H1 (cell line): ENCODE data around the gene SEMA6A. TPM values are rescaled to one million over a fixed set of nuclear protein-coding genes. Genes with fewer than 3 reads are reported as not detected.

Experiments used
- CTCF ChIA-PET: fragments of 300-600 bp; sonication (Branson Sonifier 250); formaldehyde crosslinking; loops from one replicate; lab custom pipeline; 2021; ENCODE audit not compliant: partially characterized antibody; lab: Charles Lee
- POLR2A ChIA-PET: fragments of 300-600 bp; sonication (Branson Sonifier 250); formaldehyde crosslinking; loops from one replicate; lab custom pipeline; 2021; ENCODE audit warnings: inconsistent platforms; ENCODE audit not compliant: partially characterized antibody; lab: Charles Lee
- DNase-seq, 2 experiments: peaks; one replicate each; pipeline versions ENCODE4 v3.0.0 to v3.0.0-alpha.2; 2010 to 2022; ENCODE audit warnings: low spot score in 2 of 2, low read depth in 1 of 2, mixed read lengths in 1 of 2
- FAIRE-seq: peaks from 2 replicates; lab custom pipeline; 2011; peaks lifted over from hg19 to GRCh38; lab: Jason Lieb, UNC
- H2AFZ ChIP-seq: 2 replicates; pipeline ENCODE4 v1.8.1; 2012; ENCODE audit warnings: low read length, inconsistent platforms
- H2AK5ac ChIP-seq: 2 replicates; pipeline ENCODE4 v1.6.1; 2013; ENCODE audit warnings: low read depth, low read length
- H2BK120ac ChIP-seq: replicated peaks from 2 replicates; pipeline ENCODE3; 2013; ENCODE audit warnings: low read depth, low read length, inconsistent platforms
- H2BK12ac ChIP-seq: 2 replicates; pipeline ENCODE4 v1.6.1; 2013; ENCODE audit warnings: low read depth, low read length
- H2BK15ac ChIP-seq: 2 replicates; pipeline ENCODE4 v1.6.1; 2013; ENCODE audit warnings: low read length
- H2BK20ac ChIP-seq: 2 replicates; pipeline ENCODE4 v1.6.1; 2013; ENCODE audit warnings: low read length
- H2BK5ac ChIP-seq: 2 replicates; pipeline ENCODE4 v1.6.1; 2013; ENCODE audit warnings: low read depth, low read length
- H3K14ac ChIP-seq: 2 replicates; pipeline ENCODE4 v1.6.1; 2013; ENCODE audit warnings: inconsistent platforms; ENCODE audit not compliant: insufficient read length
- H3K18ac ChIP-seq: 2 replicates; pipeline ENCODE4 v1.6.1; 2013; ENCODE audit warnings: low read length; ENCODE audit errors: extremely low read depth
- H3K23ac ChIP-seq: 2 replicates; pipeline ENCODE4 v1.6.1; 2013; ENCODE audit warnings: inconsistent platforms; ENCODE audit not compliant: insufficient read length
- H3K23me2 ChIP-seq: 2 replicates; pipeline ENCODE4 v1.6.1; 2013; ENCODE audit warnings: low read depth, low read length
- H3K27ac ChIP-seq: 2 replicates; pipeline ENCODE4 v1.6.1; 2011; ENCODE audit warnings: low read depth, low read length, inconsistent platforms
- H3K27me3 ChIP-seq, 4 experiments: replicated peaks in 1 of 4; 1 replicate in 1 of 4; 2 replicates in 3 of 4; pipeline versions ENCODE4 v1.6.1 to v1.8.1; 2011 to 2013; ENCODE audit warnings: low read length in 3 of 4, mild to moderate bottlenecking in 3 of 4, inconsistent platforms in 2 of 4, mixed read lengths in 2 of 4, moderate library complexity in 1 of 4; ENCODE audit not compliant: control insufficient read depth in 3 of 4, insufficient read depth in 3 of 4; ENCODE audit errors: extremely low read depth in 1 of 4
- H3K36me3 ChIP-seq, 4 experiments: 2 replicates each; pipeline versions ENCODE4 v1.6.1 to v1.8.1; 2011 to 2013; ENCODE audit warnings: mild to moderate bottlenecking in 4 of 4, low read length in 3 of 4, moderate library complexity in 2 of 4, control low read depth in 1 of 4, inconsistent platforms in 1 of 4; ENCODE audit not compliant: insufficient read depth in 4 of 4, control insufficient read depth in 2 of 4
- H3K4ac ChIP-seq: replicated peaks from 2 replicates; pipeline ENCODE3; 2013; ENCODE audit warnings: low read length, low read depth, mixed read lengths, inconsistent platforms; ENCODE audit not compliant: insufficient read length
- H3K4me1 ChIP-seq, 4 experiments: replicated peaks in 1 of 4; 1 replicate in 1 of 4; 2 replicates in 3 of 4; pipeline versions ENCODE4 v1.6.1 to v1.8.1; 2011 to 2013; ENCODE audit warnings: low read length in 3 of 4, inconsistent platforms in 2 of 4, mixed read lengths in 1 of 4; ENCODE audit not compliant: insufficient read depth in 4 of 4, control insufficient read depth in 3 of 4
- H3K4me2 ChIP-seq, 2 experiments: 2 replicates each; pipeline versions ENCODE4 v1.6.1 to v1.8.1; 2011 to 2013; ENCODE audit warnings: low read depth in 2 of 2, low read length in 2 of 2, control low read depth in 1 of 2, inconsistent platforms in 1 of 2, mild to moderate bottlenecking in 1 of 2; ENCODE audit not compliant: insufficient read depth in 1 of 2
- H3K4me3 ChIP-seq, 4 experiments: fragments of 200-600, 300-600 bp in 1 of 4; sonication (generic), shearing (Covaris generic), sonication (Bioruptor Twin) in 1 of 4; 2 replicates each; pipeline versions ENCODE4 v1.5.1 to v1.8.1; 2011 to 2016; ENCODE audit warnings: low read length in 4 of 4, low read depth in 3 of 4, control low read depth in 2 of 4, inconsistent platforms in 2 of 4, mild to moderate bottlenecking in 2 of 4, mixed read lengths in 1 of 4, moderate library complexity in 1 of 4; ENCODE audit not compliant: insufficient read depth in 2 of 4; ENCODE audit errors: extremely low read depth in 1 of 4
- H3K56ac ChIP-seq: replicated peaks from 2 replicates; pipeline ENCODE3; 2013; ENCODE audit warnings: low read depth, mild to moderate bottlenecking, mixed read lengths, low read length, inconsistent platforms; ENCODE audit not compliant: insufficient read length
- H3K79me1 ChIP-seq: 2 replicates; pipeline ENCODE4 v1.6.1; 2013; ENCODE audit warnings: low read depth, low read length, control low read depth
- H3K79me2 ChIP-seq, 2 experiments: 2 replicates each; pipeline versions ENCODE4 v1.6.1 to v1.8.1; 2012 to 2013; ENCODE audit warnings: low read length in 2 of 2, mild to moderate bottlenecking in 2 of 2, inconsistent platforms in 1 of 2; ENCODE audit not compliant: insufficient read depth in 2 of 2, control insufficient read depth in 1 of 2
- H3K9ac ChIP-seq, 4 experiments: replicated peaks in 1 of 4; 1 replicate in 1 of 4; 2 replicates in 3 of 4; pipeline versions ENCODE4 v1.6.1 to v1.8.1; 2011 to 2013; ENCODE audit warnings: low read depth in 3 of 4, low read length in 3 of 4, control low read depth in 2 of 4, mild to moderate bottlenecking in 2 of 4, moderate library complexity in 2 of 4, inconsistent platforms in 1 of 4; ENCODE audit errors: extremely low read depth in 1 of 4
- H3K9me3 ChIP-seq, 2 experiments: 2 replicates each; pipeline versions ENCODE4 v1.6.1 to v1.8.1; 2012 to 2013; ENCODE audit warnings: mild to moderate bottlenecking in 2 of 2, moderate library complexity in 2 of 2, control low read depth in 1 of 2, inconsistent platforms in 1 of 2, low read depth in 1 of 2, low read length in 1 of 2, mixed read lengths in 1 of 2; ENCODE audit not compliant: insufficient read depth in 2 of 2
- H4K20me1 ChIP-seq, 2 experiments: replicated peaks in 1 of 2; 2 replicates each; pipeline versions ENCODE3 to v1.8.1; 2011 to 2013; ENCODE audit warnings: inconsistent platforms in 2 of 2, low read length in 2 of 2, mild to moderate bottlenecking in 1 of 2; ENCODE audit not compliant: insufficient read depth in 2 of 2, control insufficient read depth in 1 of 2
- H4K5ac ChIP-seq: 2 replicates; pipeline ENCODE4 v1.6.1; 2013; ENCODE audit warnings: low read length, low read depth, mixed read lengths, inconsistent platforms; ENCODE audit not compliant: insufficient read length
- H4K8ac ChIP-seq: 2 replicates; pipeline ENCODE4 v1.8.0; 2013; ENCODE audit warnings: mild to moderate bottlenecking, moderate library complexity, low read length, inconsistent platforms; ENCODE audit not compliant: insufficient read depth; ENCODE audit errors: extremely low read depth
- H4K91ac ChIP-seq: replicated peaks from 2 replicates; pipeline ENCODE3; 2013; ENCODE audit warnings: low read length, mixed read lengths, inconsistent platforms; ENCODE audit not compliant: insufficient read length
- CBX5 ChIP-seq: fragments of 300-800, 300-1000 bp; sonication (generic); IDR thresholded peaks from 2 replicates; pipeline ENCODE4 v1.7.1; 2016; ENCODE audit warnings: antibody characterized with exemption, low read length, low read depth
- CBX8 ChIP-seq: fragments of 300-800, 300-1000 bp; sonication (generic); IDR thresholded peaks from 2 replicates; pipeline ENCODE4 v1.7.1; 2016; ENCODE audit warnings: low read depth, low read length, borderline replicate concordance
- CTCF ChIP-seq, 3 experiments: IDR thresholded peaks; 1 replicate in 2 of 3; 2 replicates in 1 of 3; pipeline versions ENCODE4 v1.5.1 to v1.6.1; 2011; ENCODE audit warnings: low read length in 3 of 3, mild to moderate bottlenecking in 3 of 3, inconsistent platforms in 2 of 3, low read depth in 1 of 3, moderate library complexity in 1 of 3; ENCODE audit not compliant: insufficient read depth in 1 of 3; ENCODE audit errors: control extremely low read depth in 1 of 3
- POLR2A ChIP-seq, 2 experiments: IDR thresholded peaks; 1 replicate in 1 of 2; 2 replicates in 1 of 2; pipeline ENCODE4 v1.6.1; 2011; ENCODE audit warnings: low read depth in 2 of 2, low read length in 2 of 2, mild to moderate bottlenecking in 2 of 2; ENCODE audit errors: control extremely low read depth in 1 of 2
- RAD21 ChIP-seq, 2 experiments: IDR thresholded peaks in 1 of 2; conservative IDR thresholded peaks in 1 of 2; 2 replicates each; pipeline ENCODE4 v1.6.1; 2011; ENCODE audit warnings: low read depth in 2 of 2, low read length in 2 of 2, improper control_type of control experiment in 1 of 2, inconsistent platforms in 1 of 2, mild to moderate bottlenecking in 1 of 2, moderate library complexity in 1 of 2
- SP1 ChIP-seq: IDR thresholded peaks from 2 replicates; pipeline ENCODE4 v1.6.1; 2011; ENCODE audit warnings: low read depth, low read length
- SUZ12 ChIP-seq: fragments of 200-600 bp; sonication (generic); IDR thresholded peaks from 2 replicates; pipeline ENCODE4 v1.6.1; 2012; ENCODE audit warnings: mild to moderate bottlenecking, inconsistent platforms, low read length, moderate library complexity, mixed read lengths
- ZNF274 ChIP-seq: IDR thresholded peaks from 2 replicates; pipeline ENCODE4 v1.7.0; 2012; ENCODE audit warnings: low read length, borderline replicate concordance; ENCODE audit errors: extremely low read depth
- WGBS, 2 experiments: shearing (Covaris generic) in 1 of 2; methylation state at CpG; one replicate each; pipeline versions ENCODE4 v1.1.6 to v1.1.7; 2013 to 2015; ENCODE audit warnings: low lambda C conversion rate in 2 of 2, mixed read lengths in 2 of 2, inconsistent platforms in 1 of 2, low coverage in 1 of 2, missing lambda C conversion rate in 1 of 2; ENCODE audit not compliant: insufficient replicate concordance in 2 of 2, insufficient coverage in 1 of 2, insufficient read length in 1 of 2; ENCODE audit errors: extremely low coverage in 1 of 2, missing lambda C conversion rate in 1 of 2; 5-methylcytosine and 5-hydroxymethylcytosine counted together
- polyA plus RNA-seq, 7 experiments: library from polyadenylated mRNA; depleted of rRNA in 3 of 7; stranded (reverse) in 5 of 7; unstranded in 2 of 7; fragments of >200 nt in 5 of 7; fragments of 200-250 nt in 2 of 7; gene quantifications; 1 replicate in 5 of 7; 2 replicates in 1 of 7; 4 replicates in 1 of 7; pipeline versions ENCODE4 v1.2.1 to v1.2.3, GENCODE V29; 2011 to 2013; ENCODE audit warnings: missing spikeins in 2 of 7, mixed read lengths in 2 of 7
- total RNA-seq: library from RNA; stranded (reverse); fragmentation: NEBNext Ultra II Directional; extraction: Animal tissue kit (Norgen Biotek cat#: 25700); gene quantifications from 2 replicates; pipeline ENCODE4 v1.2.1, GENCODE V29; 2021

Gene SEMA6A
- total and polyA plus RNA-seq, 2 of the 8 experiments (the other 6 are each of a cell fraction or from before 2014, with no cell fraction given), result 78.3 to 277 TPM

GRCh38 chr5:116600876-116601275 is 26.3 kb upstream of the SEMA6A start:
- no peak overlapping the region for H3K4ac ChIP-seq
- CTCF ChIA-PET, result interaction anchor here (0.9 kb wide), 1 partner anchor 52 kb away, joined by 3 read pairs; no protein-coding TSS in a partner anchor
- POLR2A ChIA-PET, result no interaction called here
- no peak overlapping the region for H3K23ac ChIP-seq
- no peak overlapping the region for H4K5ac ChIP-seq
- H4K8ac ChIP-seq, result no peak overlapping the region
- H3K4me1 ChIP-seq, result peaks cover 0 to 5% (median 2%) of the 10 kb centered on the region in 4 experiments; a peak in 2 of 7 replicates
- no peak overlapping the region for H3K4me2 ChIP-seq
- H2BK20ac ChIP-seq, result no peak overlapping the region
- no peaks in the 10 kb centered on the region for H3K23me2 ChIP-seq
- H2AFZ ChIP-seq, result no peak overlapping the region
- no peak overlapping the region for H3K14ac ChIP-seq
- H3K27me3 ChIP-seq, result no peaks in the 10 kb centered on the region
- 93% methylated on average over 3 of the region's 3 CpGs; no CpG with 5 or more reads in 1 of the 2 experiments for WGBS, 2 experiments
- H4K20me1 ChIP-seq, result no peaks in the 10 kb centered on the region
- H2BK12ac ChIP-seq, result no peak overlapping the region
- no peaks in the 10 kb centered on the region for H3K9me3 ChIP-seq
- H3K9ac ChIP-seq, result no peak overlapping the region
- TF ChIP-seq SP1 (no peak), ZNF274 (no peak), RAD21 (IDR thresholded peaks at IDR 0.05 in 1 of 2, conservative IDR thresholded peaks at IDR 0.05 in 1 of 2; ENCODE audit: low read depth in 2 of 2, low read length in 2 of 2) (no peak), CBX5 (no peak), POLR2A (IDR thresholded peaks at IDR 0.05; ENCODE audit: control extremely low read depth in 1 of 2, low read depth in 2 of 2, low read length in 2 of 2) (no peak), CTCF (IDR thresholded peaks at IDR 0.05; ENCODE audit: control extremely low read depth in 1 of 3, insufficient read depth in 1 of 3, low read depth in 1 of 3, low read length in 3 of 3) (no peak), SUZ12 (no peak), CBX8 (no peak)
- no peak overlapping the region for H2BK15ac ChIP-seq
- H3K4me3 ChIP-seq, result no peak overlapping the region
- no peak for DNase-seq
- FAIRE-seq, result no peak
- H3K18ac ChIP-seq, result no peak overlapping the region
- H3K36me3 ChIP-seq, result no peaks in the 10 kb centered on the region
- no peak overlapping the region for H3K56ac ChIP-seq
- no peak overlapping the region for H2AK5ac ChIP-seq
- no peak overlapping the region for H3K27ac ChIP-seq
- no peak overlapping the region for H2BK5ac ChIP-seq
- no peaks in the 10 kb centered on the region for H3K79me2 ChIP-seq
- H4K91ac ChIP-seq, result no peak overlapping the region
- H2BK120ac ChIP-seq, result no peak overlapping the region
- no peaks in the 10 kb centered on the region for H3K79me1 ChIP-seq
